NCI-H1694 (cell line): ENCODE measurements around the gene TAS2R41.
"Not testable (repeated sequence)": the region's sequence is repeated elsewhere in the genome, so short reads cannot be mapped to it uniquely, and the experiment has no call there.

Source experiments
- DNase-seq: peaks from one replicate; lab custom pipeline; 2025; lab: John Stamatoyannopoulos, UW

The TAS2R41 gene

GRCh38 chr7:143518941-143519340 is 41.3 kb downstream of the TAS2R41 start:
- DNase-seq: no peak

GRCh38 chr7:143519411-143520131 is 41.9 kb downstream of the TAS2R41 start:
- DNase-seq: no peak

GRCh38 chr7:143522309-143522916 is 44.7 kb downstream of the TAS2R41 start:
- not testable (repeated sequence) for DNase-seq
